CD4-positive, alpha-beta T cell (primary cell): ENCODE measurements around the gene ABCC4. TPM values are rescaled to one million over a fixed set of nuclear protein-coding genes. Genes with fewer than 3 reads are reported as not detected.

Source experiments
- ATAC-seq: fragments of 200-7000 bp; cut with Tn5 transposase; one replicate; pipeline ENCODE4 v1.10.0; 2022; ENCODE audit warnings: mild to moderate bottlenecking; ENCODE audit not compliant: poor library complexity
- CTCF ChIA-PET: fragments of 350-600 bp; sonication (Branson Sonifier 250); formaldehyde crosslinking; loops from one replicate; lab custom pipeline; 2021; ENCODE audit warnings: antibody characterized with exemption, inconsistent platforms; lab: Charles Lee
- POLR2A ChIA-PET: fragments of 350-600 bp; sonication (Branson Sonifier 250); formaldehyde crosslinking; loops from one replicate; lab custom pipeline; 2021; ENCODE audit warnings: antibody characterized with exemption, inconsistent platforms; lab: Charles Lee
- DNase-seq, 14 experiments: peaks; one replicate each; pipeline ENCODE4 v3.0.0-alpha.2; 2013 to 2020; ENCODE audit warnings: mixed read lengths in 2 of 14
- H3K27ac ChIP-seq, 2 donors: one replicate each; pipeline versions ENCODE4 v1.5.1 to v1.7.0; 2013; ENCODE audit warnings: low read length in 2 of 2, low read depth in 1 of 2, mild to moderate bottlenecking in 1 of 2
- H3K27me3 ChIP-seq, 2 experiments: 1 replicate in 1 of 2; 2 replicates in 1 of 2; pipeline versions ENCODE4 v1.6.1 to v1.7.0; 2013; ENCODE audit warnings: low read length in 2 of 2, control low read depth in 1 of 2, mild to moderate bottlenecking in 1 of 2, moderate library complexity in 1 of 2; ENCODE audit not compliant: insufficient read depth in 2 of 2, control insufficient read depth in 1 of 2
- H3K36me3 ChIP-seq: one replicate; pipeline ENCODE4 v1.6.1; 2013; ENCODE audit warnings: low read length, control low read depth; ENCODE audit not compliant: insufficient read depth
- H3K4me1 ChIP-seq: one replicate; pipeline ENCODE4 v1.6.1; 2013; ENCODE audit warnings: low read length, control low read depth; ENCODE audit not compliant: insufficient read depth
- H3K4me3 ChIP-seq: one replicate; pipeline ENCODE4 v1.5.1; 2013; ENCODE audit warnings: mild to moderate bottlenecking, low read length, moderate library complexity
- H3K9me3 ChIP-seq, 2 experiments: 1 replicate in 1 of 2; 2 replicates in 1 of 2; pipeline versions ENCODE4 v1.6.1 to v1.7.0; 2013; ENCODE audit warnings: low read length in 2 of 2, mild to moderate bottlenecking in 2 of 2, control low read depth in 1 of 2, moderate library complexity in 1 of 2; ENCODE audit not compliant: control insufficient read depth in 1 of 2, insufficient read depth in 1 of 2
- H3K27ac Mint-ChIP-seq: one replicate; pipeline ENCODE4 v1.8.0; 2020; ENCODE audit warnings: mixed read lengths
- H3K27me3 Mint-ChIP-seq: one replicate; pipeline ENCODE4 v1.8.0; 2021; ENCODE audit warnings: mixed read lengths
- H3K36me3 Mint-ChIP-seq: one replicate; pipeline ENCODE4 v1.8.0; 2021; ENCODE audit warnings: low read depth, mixed read lengths
- H3K4me1 Mint-ChIP-seq: one replicate; pipeline ENCODE4 v1.8.0; 2021; ENCODE audit warnings: low read depth, mixed read lengths
- H3K4me3 Mint-ChIP-seq: one replicate; pipeline ENCODE4 v1.8.0; 2020; ENCODE audit warnings: mild to moderate bottlenecking, mixed read lengths
- H3K9me3 Mint-ChIP-seq: one replicate; pipeline ENCODE4 v1.8.0; 2020; ENCODE audit warnings: mixed read lengths
- CTCF ChIP-seq: fragments of 200-600 bp; IDR thresholded peaks from one replicate; pipeline ENCODE4 v1.8.0; 2022; ENCODE audit warnings: antibody characterized with exemption, mild to moderate bottlenecking
- intact Hi-C, 2 experiments: fragments of 100-400 bp; cut with DNase I in 1 of 2; cut with micrococcal nuclease in 1 of 2; formaldehyde crosslinking; loops; one replicate each; pipeline versions ENCODE4 v1.15.1 to v1.9.0; 2023 to 2025; cut with DNase I, micrococcal nuclease
- total RNA-seq, 174 experiments: library from RNA in 2 of 174; stranded (reverse) in 2 of 174; gene quantifications; one replicate each; pipeline ENCODE4 v1.2.3 and lab custom pipeline; 2021 to 2026

The ABCC4 gene
- total RNA-seq, 2 experiments from 2014 or later, result 4.0 to 4.4 TPM

- Mint-ChIP-seq H3K27ac (no peak overlapping the region), H3K4me1 (no peaks in the 10 kb centered on the region), H3K9me3 (no peaks in the 10 kb centered on the region), H3K36me3 (no peaks in the 10 kb centered on the region), H3K4me3 (no peak overlapping the region), H3K27me3 (peaks cover 47% of the 10 kb centered on the region)
- Histone ChIP-seq H3K9me3 (no peaks in the 10 kb centered on the region), H3K27me3 (peaks cover 8 to 13% of the 10 kb centered on the region in 2 experiments), H3K36me3 (no peaks in the 10 kb centered on the region), H3K4me3 (no peak overlapping the region), H3K4me1 (no peaks in the 10 kb centered on the region), H3K27ac (no peak overlapping the region)
- ChIA-PET POLR2A (no interaction called here), CTCF (no interaction called here)
- no peak for ATAC-seq
- DNase-seq, result no peak
- TF ChIP-seq CTCF, result no peak
- intact Hi-C loops, result no loop called here
Observed at GRCh38 chr13:94992036-94992960, 309.0 kb downstream of the ABCC4 start.

GRCh38 chr13:94988654-94989053, 312.6 kb downstream of the ABCC4 start:
- Histone ChIP-seq H3K4me1 (no peaks in the 10 kb centered on the region), H3K36me3 (no peaks in the 10 kb centered on the region), H3K4me3 (no peak overlapping the region), H3K27ac (no peak overlapping the region), H3K9me3 (no peaks in the 10 kb centered on the region), H3K27me3 (peaks cover 11 to 13% of the 10 kb centered on the region in 2 experiments)
- H3K36me3 Mint-ChIP-seq, result no peaks in the 10 kb centered on the region
- ATAC-seq (no peak), DNase-seq (no peak)
- H3K4me1 Mint-ChIP-seq, result no peaks in the 10 kb centered on the region
- intact Hi-C loops, result no loop called here
- H3K4me3 Mint-ChIP-seq, result no peak overlapping the region
- H3K9me3 Mint-ChIP-seq, result no peaks in the 10 kb centered on the region
- TF ChIP-seq CTCF, result no peak
- ChIA-PET CTCF (no interaction called here), POLR2A (no interaction called here)
- H3K27me3 Mint-ChIP-seq, result peaks cover 29% of the 10 kb centered on the region
- H3K27ac Mint-ChIP-seq, result no peak overlapping the region

DNA sequence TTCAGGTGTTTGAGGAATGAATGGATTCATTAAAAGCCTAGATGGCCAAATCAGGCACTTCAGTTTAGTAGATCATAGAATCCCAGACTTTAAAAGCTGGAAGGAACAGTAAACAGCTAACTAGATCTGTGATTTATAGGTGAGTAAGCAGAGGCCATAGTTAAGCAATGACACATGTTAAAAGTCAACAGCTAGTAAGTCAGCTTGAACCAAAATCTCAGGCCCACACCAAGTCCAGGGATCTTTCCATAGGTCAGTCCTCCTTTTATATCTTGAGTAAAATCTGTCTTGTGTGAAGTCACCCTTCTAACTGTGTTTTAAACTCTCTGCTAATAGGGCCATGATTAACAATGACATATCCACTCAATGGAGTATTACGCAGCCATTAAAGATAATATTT, 313.4 kb downstream of the ABCC4 start:
- ChIA-PET POLR2A (no interaction called here), CTCF (no interaction called here)
- no peak for TF ChIP-seq CTCF
- H3K9me3 Mint-ChIP-seq, result no peaks in the 10 kb centered on the region
- peaks cover 21% of the 10 kb centered on the region for H3K27me3 Mint-ChIP-seq
- H3K27ac Mint-ChIP-seq, result no peak overlapping the region
- Histone ChIP-seq H3K27me3 (peaks cover 10 to 13% of the 10 kb centered on the region in 2 experiments), H3K36me3 (no peaks in the 10 kb centered on the region), H3K9me3 (no peaks in the 10 kb centered on the region), H3K4me1 (no peaks in the 10 kb centered on the region), H3K4me3 (no peak overlapping the region), H3K27ac (no peak overlapping the region)
- H3K4me3 Mint-ChIP-seq, result no peak overlapping the region
- no peaks in the 10 kb centered on the region for H3K4me1 Mint-ChIP-seq
- no peaks in the 10 kb centered on the region for H3K36me3 Mint-ChIP-seq
- DNase-seq (no peak), ATAC-seq (no peak)
- intact Hi-C loops, result no loop called here
